Skin epidermis (tissue), 12 donors: ENCODE measurements around the gene ABCA6.

Source experiments
- H3K27ac ChIP-seq, 21 experiments: fragments of 200-600 bp; sonication (generic) in 11 of 21; one replicate each; pipeline ENCODE4 v1.5.0; 2020; ENCODE audit warnings: mild to moderate bottlenecking in 3 of 21, inconsistent platforms in 2 of 21, moderate library complexity in 2 of 21
- H3K4me3 ChIP-seq, 7 experiments: fragments of 200-600 bp; sonication (generic) in 2 of 7; one replicate each; pipeline ENCODE4 v1.5.0; 2020; ENCODE audit warnings: inconsistent platforms in 2 of 7, mild to moderate bottlenecking in 2 of 7, moderate library complexity in 1 of 7

Gene ABCA6

DNA sequence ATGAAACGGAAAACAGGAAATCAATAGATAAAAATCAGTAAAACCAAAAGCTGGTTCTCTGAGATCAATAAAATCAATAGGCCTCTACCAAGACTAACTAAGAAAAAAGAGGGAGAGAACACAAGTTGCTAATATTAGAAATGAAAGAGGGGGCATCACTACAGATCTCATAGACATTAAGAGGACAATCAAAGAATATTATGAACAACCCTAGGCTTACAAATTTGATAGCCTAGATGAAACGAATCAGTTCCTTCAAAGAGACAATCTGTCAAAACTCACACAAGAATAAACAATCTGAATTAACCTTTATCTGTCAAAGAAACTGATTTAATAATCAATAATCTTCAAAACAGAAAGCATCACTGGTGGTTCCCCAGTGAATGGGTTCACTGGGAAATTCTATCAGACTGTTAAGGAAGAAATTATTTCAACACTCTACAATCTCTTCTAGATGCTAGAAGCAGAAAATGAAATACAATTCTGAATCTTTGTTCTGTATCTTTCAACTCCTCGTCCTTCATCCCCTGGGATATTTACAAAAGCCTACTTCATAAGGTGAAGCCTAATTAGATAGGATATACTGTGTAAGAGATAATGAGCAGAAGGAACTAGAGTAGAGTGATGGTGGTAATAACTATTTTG lies 85.4 kb downstream of the ABCA6 start:
- Histone ChIP-seq H3K27ac (no peak overlapping the region), H3K4me3 (no peak overlapping the region)

DNA sequence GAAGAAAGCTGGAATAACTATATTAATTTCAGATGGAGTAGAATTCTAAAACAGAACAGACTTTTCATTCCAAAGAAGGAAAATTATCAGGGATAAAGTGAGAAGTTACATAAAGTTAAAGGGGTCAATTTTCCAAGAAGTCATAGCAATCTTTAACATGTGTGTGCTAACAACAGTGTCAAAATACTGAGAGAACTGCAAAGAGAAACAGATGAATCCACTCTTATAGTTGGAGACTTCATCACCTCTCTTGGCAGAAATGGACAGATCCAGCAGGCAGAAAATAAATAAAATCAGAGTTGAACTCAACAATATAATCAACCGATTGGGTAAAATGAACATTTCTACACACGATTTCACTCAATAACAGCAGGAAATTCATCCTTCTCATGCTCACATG lies 86.4 kb downstream of the ABCA6 start:
- no peak overlapping the region for H3K27ac ChIP-seq
- no peak overlapping the region for H3K4me3 ChIP-seq

- Histone ChIP-seq H3K27ac (peak overlapping the region in 1 of 21 experiments; percentile 69), H3K4me3 (no peak overlapping the region)
Measured at GRCh38 chr17:69050999-69051775, 90.5 kb downstream of the ABCA6 start.

GRCh38 chr17:69048634-69049033 lies 93.1 kb downstream of the ABCA6 start:
- no peak overlapping the region for H3K27ac ChIP-seq
- no peak overlapping the region for H3K4me3 ChIP-seq

- no peak overlapping the region for H3K4me3 ChIP-seq
- H3K27ac ChIP-seq, result peak overlapping the region in 5 of 21 experiments; percentile 35 to 68 (median 55)
Measured at GRCh38 chr17:69047368-69048263, 94.1 kb downstream of the ABCA6 start.

GRCh38 chr17:69046121-69046807 lies 95.4 kb downstream of the ABCA6 start:
- H3K27ac ChIP-seq, result no peak overlapping the region

DNA sequence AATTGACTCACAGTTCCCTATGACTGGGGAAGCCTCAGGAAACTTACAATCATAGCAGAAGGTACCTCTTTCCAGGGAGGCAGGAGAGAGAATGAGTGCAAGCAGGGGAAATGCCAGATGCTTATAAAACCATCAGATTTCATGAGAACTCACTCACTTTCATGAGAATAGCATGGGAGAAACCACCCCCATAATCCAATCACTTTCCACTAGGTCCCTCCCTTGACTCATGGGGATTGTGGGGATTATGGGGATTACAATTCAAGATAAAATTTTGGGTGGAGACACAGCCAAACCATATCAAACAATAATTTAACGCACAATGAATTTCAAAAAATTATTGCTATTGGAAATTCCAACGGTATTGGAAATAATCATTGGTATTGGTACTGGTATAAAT lies 96.0 kb downstream of the ABCA6 start:
- Histone ChIP-seq H3K27ac (no peak overlapping the region), H3K4me3 (no peak overlapping the region)

More at GRCh38 chr17:69046121-69046807, 95.4 kb downstream of the ABCA6 start:
- no peak overlapping the region for H3K4me3 ChIP-seq

DNA sequence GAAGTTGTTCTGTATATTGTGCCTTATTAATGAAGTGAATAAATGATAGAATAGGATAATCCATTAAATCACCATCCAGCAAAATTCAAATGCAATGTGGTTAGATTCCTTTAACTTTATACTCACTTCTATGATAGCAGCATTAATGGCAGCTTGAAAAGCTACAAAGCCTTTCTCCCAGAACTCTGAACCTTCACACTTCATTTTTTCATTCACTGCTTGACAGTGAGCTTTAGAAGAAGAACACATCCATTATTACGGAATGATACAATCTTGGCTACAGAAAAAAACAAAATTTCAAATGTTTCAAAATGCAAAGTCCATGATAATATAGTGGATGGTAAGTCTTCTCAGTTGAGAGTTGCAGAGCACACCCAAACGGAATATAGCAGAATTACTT lies 97.3 kb downstream of the ABCA6 start:
- Histone ChIP-seq H3K4me3 (no peak overlapping the region), H3K27ac (no peak overlapping the region)

DNA sequence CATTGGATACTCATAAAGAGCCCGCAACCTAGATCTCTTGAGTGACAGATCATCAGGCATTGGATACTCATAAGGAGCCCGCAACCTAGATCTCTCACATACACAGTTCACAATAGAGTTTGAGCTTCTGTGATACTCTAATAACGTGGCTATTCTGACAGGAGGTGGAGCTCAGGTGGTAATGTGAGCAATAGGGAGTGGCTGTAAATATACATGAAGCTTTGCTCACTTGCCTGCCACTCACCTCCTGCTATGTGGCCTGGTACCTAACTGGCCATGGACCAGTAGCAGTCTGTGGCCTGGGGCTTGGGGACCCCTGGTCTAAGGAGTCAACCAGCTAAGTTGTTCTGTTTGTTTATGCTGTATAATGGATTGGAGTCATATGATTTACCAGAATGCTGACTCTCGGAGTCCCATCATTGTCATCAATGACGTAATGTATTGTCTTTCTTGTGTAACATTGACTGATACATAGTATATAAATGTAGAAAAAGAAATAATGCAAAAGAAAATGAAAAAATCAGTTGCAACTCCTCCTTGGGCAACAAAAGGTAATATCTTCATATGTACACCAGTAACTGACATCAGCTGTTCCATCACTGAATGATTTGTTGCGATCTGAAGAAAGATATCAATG lies 98.5 kb downstream of the ABCA6 start:
- H3K27ac ChIP-seq, result no peak overlapping the region
- no peak overlapping the region for H3K4me3 ChIP-seq

DNA sequence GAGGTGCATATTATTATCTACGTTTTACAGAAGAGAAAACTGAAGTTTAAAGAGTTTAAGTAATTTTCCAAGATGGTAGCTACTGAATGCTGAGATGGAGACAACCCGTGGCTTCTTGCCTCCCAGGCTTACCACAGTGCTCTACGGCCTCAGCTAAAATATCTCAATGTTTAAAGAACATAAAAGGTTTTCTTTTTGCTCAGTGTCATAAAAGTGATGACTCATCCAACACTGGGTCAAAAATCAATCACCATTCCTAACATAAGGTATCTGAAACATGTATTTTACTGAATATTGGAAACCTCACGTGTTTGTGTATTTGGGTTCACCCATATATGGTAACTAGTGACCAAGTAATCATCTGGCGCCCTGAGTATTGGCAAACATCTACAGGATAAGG lies 99.4 kb downstream of the ABCA6 start:
- no peak overlapping the region for H3K27ac ChIP-seq
- H3K4me3 ChIP-seq, result no peak overlapping the region

- Histone ChIP-seq H3K4me3 (no peak overlapping the region), H3K27ac (no peak overlapping the region)
Measured at GRCh38 chr17:69031839-69032238, 109.9 kb downstream of the ABCA6 start.

- Histone ChIP-seq H3K27ac (no peak overlapping the region), H3K4me3 (no peak overlapping the region)
Measured at GRCh38 chr17:69030169-69030568, 111.5 kb downstream of the ABCA6 start.
